Measurements from ENCODE around the gene TINAGL1.

TINAGL1 gene

GRCh38 chr1:31632649-31633048 lies 56.3 kb downstream of the TINAGL1 start:
- Mint-ChIP-seq H3K4me1 (ENCODE audit: low read depth) (peaks cover under 1% of the 10 kb centered on the region), H3K27ac (no peak overlapping the region), H3K4me3 (no peak overlapping the region), H3K36me3 (ENCODE audit: low read depth) (peaks cover 18% of the 10 kb centered on the region), H3K9me3 (no peaks in the 10 kb centered on the region), H3K27me3 (ENCODE audit: low read depth) (no peaks in the 10 kb centered on the region)
- DNase-seq (ENCODE audit: low spot score) = no peak

GRCh38 chr1:31633117-31633516 lies 56.8 kb downstream of the TINAGL1 start:
- H3K36me3 Mint-ChIP-seq (ENCODE audit: low read depth) = peaks cover 17% of the 10 kb centered on the region
- DNase-seq (ENCODE audit: low spot score) = no peak
- peaks cover 5% of the 10 kb centered on the region for H3K4me1 Mint-ChIP-seq (ENCODE audit: low read depth)
- no peaks in the 10 kb centered on the region for H3K9me3 Mint-ChIP-seq
- H3K4me3 Mint-ChIP-seq = no peak overlapping the region
- H3K27me3 Mint-ChIP-seq (ENCODE audit: low read depth) = no peaks in the 10 kb centered on the region
- H3K27ac Mint-ChIP-seq = no peak overlapping the region
